ENCODE results near the gene ADGRD2. TPM values are rescaled to one million over a fixed set of nuclear protein-coding genes. Genes with fewer than 3 reads are reported as not detected.
"Not testable (repeated sequence)": the region's sequence is repeated elsewhere in the genome, so short reads cannot be mapped to it uniquely, and the experiment has no call there.

The ADGRD2 gene
- total RNA-seq, 1 donor from 2014 or later, result not detected

DNA sequence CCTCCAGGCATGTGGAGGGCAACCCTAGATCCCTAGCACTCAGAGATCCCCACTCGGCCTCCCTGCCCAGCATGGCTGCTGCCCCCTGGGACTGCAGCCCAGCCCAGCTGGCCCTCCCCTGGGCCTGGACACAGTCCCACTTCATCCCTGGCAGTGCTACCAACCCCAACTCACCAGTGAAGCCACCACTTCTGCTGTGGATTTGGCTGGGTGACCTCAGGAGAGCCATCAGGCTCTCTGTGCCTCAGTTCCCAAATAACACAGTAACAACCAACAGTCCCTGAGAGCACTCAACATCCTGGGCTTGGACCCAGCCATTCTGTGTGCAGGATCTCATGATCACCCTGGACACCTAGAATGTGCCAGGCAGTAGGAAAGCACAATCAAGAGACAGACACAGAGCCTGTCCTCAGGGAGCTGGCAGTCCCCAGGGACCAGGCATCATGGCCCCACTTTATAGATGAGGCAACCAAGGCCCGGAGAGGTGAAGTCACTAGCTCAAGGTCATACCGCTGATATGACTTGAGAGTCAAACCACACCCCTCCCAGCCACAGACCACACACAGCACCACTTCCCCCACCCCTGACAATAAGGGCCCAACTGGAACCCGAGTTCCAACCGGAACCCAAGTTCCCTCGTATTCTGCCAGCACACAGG lies 30.3 kb upstream of the ADGRD2 start:
- Histone ChIP-seq H3K4me3 (no peak overlapping the region), H3K4me1 (peaks cover 2% of the 10 kb centered on the region), H3K9me3 (replicated peaks) (peaks cover 4% of the 10 kb centered on the region), H3K27ac (replicated peaks) (no peak overlapping the region), H3K27me3 (ENCODE audit: low read depth) (peaks cover 7% of the 10 kb centered on the region), H3K36me3 (no peaks in the 10 kb centered on the region)
- peak; percentile 38 for TF ChIP-seq CTCF (IDR thresholded peaks at IDR 0.05; ENCODE audit: borderline replicate concordance)
- intact Hi-C loops (cut with micrococcal nuclease), result loop anchor here (10.0 kb wide), 1 partner anchor 115 kb away; no protein-coding TSS in a partner anchor
- no peak for DNase-seq

GRCh38 chr9:124420991-124421543 lies 29.2 kb upstream of the ADGRD2 start:
- H3K27me3 ChIP-seq (ENCODE audit: low read depth), result peaks cover 7% of the 10 kb centered on the region
- no peak for DNase-seq
- H3K27ac ChIP-seq (replicated peaks), result no peak overlapping the region
- no peaks in the 10 kb centered on the region for H3K9me3 ChIP-seq (replicated peaks)
- H3K4me3 ChIP-seq, result no peak overlapping the region
- no peaks in the 10 kb centered on the region for H3K4me1 ChIP-seq
- intact Hi-C loops (cut with micrococcal nuclease), result loop anchor here (10.0 kb wide), 1 partner anchor 114 kb away; no protein-coding TSS in a partner anchor
- H3K36me3 ChIP-seq, result no peaks in the 10 kb centered on the region
- no peak for TF ChIP-seq CTCF (IDR thresholded peaks at IDR 0.05; ENCODE audit: borderline replicate concordance)

DNA sequence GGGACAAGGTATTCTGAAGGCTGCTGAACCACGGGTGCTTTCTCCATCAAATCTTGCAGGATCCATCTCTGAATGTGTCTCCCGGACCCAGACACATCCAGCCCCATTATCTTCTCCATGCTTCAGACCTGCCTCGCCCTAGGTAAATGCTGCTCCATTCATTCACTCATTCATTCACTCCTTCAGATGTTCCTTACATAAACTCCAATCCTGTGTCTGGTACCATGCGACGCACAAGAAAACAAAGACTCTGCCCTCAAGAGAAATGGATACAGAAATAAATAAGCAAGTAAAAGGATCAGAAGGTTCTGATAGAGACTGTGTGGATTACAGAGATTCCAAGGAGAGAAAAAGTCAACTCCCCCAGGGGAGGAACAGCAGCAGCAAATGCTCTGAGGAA lies 27.1 kb upstream of the ADGRD2 start:
- intact Hi-C loops (cut with micrococcal nuclease), result loop anchor here (10.0 kb wide), 1 partner anchor 112 kb away; no protein-coding TSS in a partner anchor
- H3K9me3 ChIP-seq (replicated peaks), result no peaks in the 10 kb centered on the region
- no peak overlapping the region for H3K4me3 ChIP-seq
- H3K27ac ChIP-seq (replicated peaks), result no peak overlapping the region
- no peaks in the 10 kb centered on the region for H3K36me3 ChIP-seq
- no peaks in the 10 kb centered on the region for H3K4me1 ChIP-seq
- DNase-seq, result no peak
- no peak for TF ChIP-seq CTCF (IDR thresholded peaks at IDR 0.05; ENCODE audit: borderline replicate concordance)
- H3K27me3 ChIP-seq (ENCODE audit: low read depth), result peaks cover 7% of the 10 kb centered on the region

GRCh38 chr9:124423591-124423990 lies 26.7 kb upstream of the ADGRD2 start:
- TF ChIP-seq CTCF (IDR thresholded peaks at IDR 0.05; ENCODE audit: borderline replicate concordance), result no peak
- intact Hi-C loops (cut with micrococcal nuclease), result loop anchor here (10.0 kb wide), 1 partner anchor 111 kb away; no protein-coding TSS in a partner anchor
- Histone ChIP-seq H3K27me3 (ENCODE audit: low read depth) (peaks cover 7% of the 10 kb centered on the region), H3K4me3 (no peak overlapping the region), H3K36me3 (no peaks in the 10 kb centered on the region), H3K4me1 (no peaks in the 10 kb centered on the region), H3K27ac (replicated peaks) (no peak overlapping the region), H3K9me3 (replicated peaks) (no peaks in the 10 kb centered on the region)
- DNase-seq, result no peak

GRCh38 chr9:124425733-124426132 lies 24.5 kb upstream of the ADGRD2 start:
- H3K27me3 ChIP-seq (ENCODE audit: low read depth); H3K9me3 ChIP-seq (replicated peaks); H3K4me1 ChIP-seq; H3K27ac ChIP-seq (replicated peaks); DNase-seq; H3K36me3 ChIP-seq; H3K4me3 ChIP-seq: not testable (repeated sequence)
- intact Hi-C loops (cut with micrococcal nuclease), result loop anchor here (10.0 kb wide), 1 partner anchor 109 kb away; no protein-coding TSS in a partner anchor

DNA sequence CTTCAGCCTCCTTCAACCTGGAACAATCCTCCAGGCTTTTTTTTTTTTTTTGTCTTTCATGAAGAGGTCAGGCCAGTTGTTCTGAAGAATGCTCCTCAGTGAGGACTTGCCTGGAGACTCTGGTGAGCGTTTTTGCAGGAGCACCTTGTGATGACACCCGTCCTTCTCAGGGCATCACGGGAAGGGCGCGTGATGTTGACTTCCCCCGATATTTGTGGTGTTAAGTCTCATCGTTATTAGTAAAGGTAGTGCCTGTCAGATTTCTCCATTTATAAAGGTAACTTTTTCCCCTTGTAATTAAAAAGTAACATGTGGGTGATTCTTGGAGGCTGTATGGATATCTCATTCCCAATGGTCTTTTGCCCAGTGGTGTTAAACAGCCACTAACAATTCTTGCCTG lies 23.9 kb upstream of the ADGRD2 start:
- H3K36me3 ChIP-seq, result no peaks in the 10 kb centered on the region
- TF ChIP-seq CTCF (IDR thresholded peaks at IDR 0.05; ENCODE audit: borderline replicate concordance), result no peak
- no peak overlapping the region for H3K27ac ChIP-seq (replicated peaks)
- no peaks in the 10 kb centered on the region for H3K9me3 ChIP-seq (replicated peaks)
- peaks cover 7% of the 10 kb centered on the region for H3K27me3 ChIP-seq (ENCODE audit: low read depth)
- no peak overlapping the region for H3K4me3 ChIP-seq
- H3K4me1 ChIP-seq, result no peaks in the 10 kb centered on the region
- no peak for DNase-seq
- intact Hi-C loops (cut with micrococcal nuclease), result loop anchor here (10.0 kb wide), 1 partner anchor 108 kb away; no protein-coding TSS in a partner anchor
